Measurements from ENCODE around the gene SLC22A17. TPM values are rescaled to one million over a fixed set of nuclear protein-coding genes. Genes with fewer than 3 reads are reported as not detected.

Gene SLC22A17
- total RNA-seq, 1 experiment from 2014 or later, result not detected

Small RNA genes lying within 50 kb of the gene (microRNA-seq; reads per million reads assigned to microRNA genes)
- 15.5 reads per million, percentile 27 among the genes with 10 or more reads in this experiment for gene MIR208A (ENCODE audit: borderline number of aligned reads, borderline replicate concordance)

Other genes starting within 250 kb of the SLC22A17 start
- not detected in 2 replicates for gene CIROP, start 247.9 kb downstream of the SLC22A17 start, total RNA-seq (2021)
- not detected in 2 replicates for gene CEBPE, start 233.6 kb downstream of the SLC22A17 start, total RNA-seq (2021)
- 2.0 and 3.6 TPM in 2 replicates for gene SLC7A8, start 169.2 kb downstream of the SLC22A17 start, total RNA-seq (2021)
- not detected in 2 replicates for gene RNF212B, start 115.0 kb downstream of the SLC22A17 start, total RNA-seq (2021)
- gene HOMEZ, start 66.8 kb downstream of the SLC22A17 start, total RNA-seq (2021), result 14.0 TPM in 2 replicates
- gene PPP1R3E, start 50.0 kb downstream of the SLC22A17 start, total RNA-seq (2021), result 8.1 and 9.5 TPM in 2 replicates
- gene BCL2L2, start 46.1 kb downstream of the SLC22A17 start, total RNA-seq (2021), result 20.3 and 25.7 TPM in 2 replicates
- 107 and 142 TPM in 2 replicates for gene PABPN1, start 31.4 kb downstream of the SLC22A17 start, total RNA-seq (2021)
- gene EFS, start 12.3 kb upstream of the SLC22A17 start, total RNA-seq (2021), result not detected in 2 replicates
- not detected in 2 replicates for gene IL25, start 19.9 kb upstream of the SLC22A17 start, total RNA-seq (2021)
- not detected in 2 replicates for gene CMTM5, start 24.2 kb upstream of the SLC22A17 start, total RNA-seq (2021)
- not detected in 2 replicates for gene MYH6, start 55.4 kb upstream of the SLC22A17 start, total RNA-seq (2021)
- not detected in 2 replicates for gene MYH7, start 82.8 kb upstream of the SLC22A17 start, total RNA-seq (2021)
- 23.1 and 27.6 TPM in 2 replicates for gene NGDN, start 116.8 kb upstream of the SLC22A17 start, total RNA-seq (2021)
- gene ZFHX2, start 198.9 kb upstream of the SLC22A17 start, total RNA-seq (2021), result 3.7 and 5.3 TPM in 2 replicates
- 3.4 and 4.1 TPM in 2 replicates for gene THTPA, start 203.4 kb upstream of the SLC22A17 start, total RNA-seq (2021)
- gene AP1G2, start 214.9 kb upstream of the SLC22A17 start, total RNA-seq (2021), result 128 and 160 TPM in 2 replicates
- gene JPH4, start 225.9 kb upstream of the SLC22A17 start, total RNA-seq (2021), result not detected in 2 replicates